ENCODE measurements around the gene CNEP1R1. TPM values are rescaled to one million over a fixed set of nuclear protein-coding genes. Genes with fewer than 3 reads are reported as not detected.

The CNEP1R1 gene
- total and polyA plus RNA-seq, 2 of the 4 experiments (the other 2 are of a cell fraction) = 16.1 to 22.0 TPM

GRCh38 chr16:50015631-50016030, 9.4 kb upstream of the CNEP1R1 start:
- ChIA-PET POLR2A (ENCODE audit: unreplicated experiment) (no interaction called here), CTCF (interaction anchor here (1.2 kb wide), 1 partner anchor 10 kb away, joined by 5 read pairs; the partner anchor contains the start of gene CNEP1R1)
- Histone ChIP-seq H3K27ac (ENCODE audit: insufficient read depth, low read length) (no peak overlapping the region), H3K18ac (ENCODE audit: low read depth, low read length) (no peak overlapping the region), H3K4ac (ENCODE audit: low read depth, low read length) (no peak overlapping the region), H2BK120ac (ENCODE audit: low read depth, low read length) (no peak overlapping the region), H4K8ac (ENCODE audit: low read depth in 2 of 2, low read length in 2 of 2) (no peak overlapping the region), H3K23ac (ENCODE audit: low read depth, low read length) (no peak overlapping the region), H3K9me1 (ENCODE audit: insufficient read depth, low read length) (no peaks in the 10 kb centered on the region), H2AK9ac (replicated peaks; ENCODE audit: low read depth, low read length, poor library complexity) (no peak overlapping the region), H3K9ac (ENCODE audit: low read depth, low read length) (no peak overlapping the region), H3K9me3 (ENCODE audit: control insufficient read depth, insufficient read depth, low read length) (no peaks in the 10 kb centered on the region), H3K56ac (ENCODE audit: extremely low read depth, insufficient read depth, low read length) (no peak overlapping the region), H3K79me1 (ENCODE audit: low read depth in 1 of 2, low read length in 2 of 2) (no peaks in the 10 kb centered on the region), H3K4me3 (ENCODE audit: insufficient read depth, low read depth, low read length) (no peak overlapping the region), H4K91ac (ENCODE audit: insufficient read depth, low read depth, low read length) (no peak overlapping the region), H3K4me2 (ENCODE audit: low read depth, low read length) (no peak overlapping the region), H2BK20ac (ENCODE audit: low read depth, low read length) (no peak overlapping the region), H2BK5ac (ENCODE audit: low read depth, low read length, poor library complexity, severe bottlenecking) (no peak overlapping the region), H3K14ac (replicated peaks; ENCODE audit: low read depth, low read length) (no peak overlapping the region), H3K4me1 (ENCODE audit: control insufficient read depth, insufficient read depth, low read length) (no peaks in the 10 kb centered on the region), H2AFZ (replicated peaks; ENCODE audit: low read length, poor library complexity) (no peak overlapping the region), H4K20me1 (ENCODE audit: insufficient read depth, low read length) (no peaks in the 10 kb centered on the region), H3K36me3 (ENCODE audit: control insufficient read depth, insufficient read depth, low read length) (no peaks in the 10 kb centered on the region), H2AK5ac (ENCODE audit: low read depth, low read length) (no peak overlapping the region), H3K27me3 (ENCODE audit: control insufficient read depth, insufficient read depth, low read length) (peaks cover 3% of the 10 kb centered on the region; the same call in 1 of the 2 replicates), H4K5ac (ENCODE audit: low read depth, low read length) (no peak overlapping the region), H2BK15ac (ENCODE audit: low read depth, low read length) (no peak overlapping the region)
- DNase-seq (no peak), ATAC-seq (ENCODE audit: low read depth) (no peak)
- intact Hi-C loops (cut with micrococcal nuclease) = no loop called here
- BruUV-seq (replicated peaks) = no TSS peak
- in situ Hi-C loops (cut with MboI; ENCODE audit: low sequenced_read_pairs) = no loop called here
- TF ChIP-seq BHLHE40 (IDR thresholded peaks at IDR 0.05; ENCODE audit: low read depth, low read length) (no peak), RAD21 (IDR thresholded peaks at IDR 0.05; ENCODE audit: low read length) (no peak), RFX5 (IDR thresholded peaks at IDR 0.05; ENCODE audit: low read depth, low read length) (no peak), CEBPB (IDR thresholded peaks at IDR 0.05; ENCODE audit: low read depth, low read length) (no peak), MAFK (IDR thresholded peaks at IDR 0.05; ENCODE audit: low read depth, low read length) (no peak), FOS (IDR thresholded peaks at IDR 0.05; ENCODE audit: low read depth, low read length) (no peak), CHD1 (IDR thresholded peaks at IDR 0.05; ENCODE audit: low read depth, low read length) (no peak), NFE2L2 (IDR thresholded peaks at IDR 0.05; ENCODE audit: low read depth, low read length) (no peak), MXI1 (IDR thresholded peaks at IDR 0.05; ENCODE audit: borderline replicate concordance, low read depth, low read length) (no peak), MAZ (IDR thresholded peaks at IDR 0.05; ENCODE audit: borderline replicate concordance, low read depth, low read length) (no peak), USF2 (IDR thresholded peaks at IDR 0.05; ENCODE audit: low read depth, low read length) (no peak), RCOR1 (IDR thresholded peaks at IDR 0.05; ENCODE audit: insufficient replicate concordance, low read length) (no peak), POLR2A (IDR thresholded peaks at IDR 0.05; ENCODE audit: low read depth, low read length) (no peak), SMC3 (IDR thresholded peaks at IDR 0.05; ENCODE audit: low read depth, low read length) (no peak), CTCF (conservative IDR thresholded peaks at IDR 0.05; ENCODE audit: low read depth, low read length) (no peak)
- WGBS, 2 experiments (ENCODE audit: extremely low coverage in 2 of 2, insufficient read length in 1 of 2) = no CpG with 5 or more reads among the region's 2 CpGs
- dilution Hi-C loops (cut with HindIII; ENCODE audit: low sequenced_read_pairs, unreplicated experiment) = no loop called here
